BE2C (cell line): ENCODE data around the gene LIMCH1.
A peak's percentile ranks its signal among the peaks of the same experiment; 100 is the strongest.

Experiments
- DNase-seq: peaks from one replicate; pipeline ENCODE4 v3.0.0-alpha.2; 2020
- H3K27me3 ChIP-seq: fragments of 250-450 bp; sonication (Bioruptor Pico); 2 replicates; pipeline ENCODE4 v1.5.1; 2020; ENCODE audit warnings: mild to moderate bottlenecking
- H3K36me3 ChIP-seq: fragments of 250-450 bp; sonication (Bioruptor Pico); 2 replicates; pipeline ENCODE4 v1.5.1; 2020; ENCODE audit warnings: mild to moderate bottlenecking
- H3K4me1 ChIP-seq: fragments of 250-450 bp; sonication (Bioruptor Pico); 2 replicates; pipeline ENCODE4 v1.5.1; 2020
- H3K4me3 ChIP-seq: 2 replicates; pipeline ENCODE4 v1.5.1; 2011; ENCODE audit warnings: low read depth, low read length
- H3K9me3 ChIP-seq: fragments of 250-450 bp; sonication (Bioruptor Pico); 2 replicates; pipeline ENCODE4 v1.5.1; 2020
- TF ChIP-seq, protein P1 (sequence below): IDR thresholded peaks from 2 replicates; pipeline ENCODE4 v1.5.1; 2012; ENCODE audit warnings: mild to moderate bottlenecking, low read depth, low read length

Gene LIMCH1

DNA sequence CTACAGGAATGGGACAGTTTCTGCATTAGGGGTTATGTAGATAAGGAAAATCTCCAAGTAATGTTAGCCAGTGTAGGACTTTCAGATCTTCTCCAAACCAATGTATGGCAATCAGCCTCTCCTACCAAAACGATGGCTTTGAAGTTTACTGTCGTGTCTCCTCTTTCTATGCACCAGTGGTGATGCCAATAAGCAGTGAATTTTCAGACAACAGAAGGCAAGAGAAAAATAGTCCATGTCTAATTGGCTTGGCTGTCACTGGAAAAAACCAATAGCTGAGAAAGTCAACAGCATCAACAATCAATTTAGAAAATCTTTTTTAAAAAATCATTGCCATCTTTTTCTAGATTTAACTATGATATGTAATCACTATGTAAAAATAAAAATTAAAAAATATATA, 35.0 kb downstream of the LIMCH1 start:
- peaks cover 14% of the 10 kb centered on the region for H3K4me1 ChIP-seq
- TF ChIP-seq, protein P1, sequence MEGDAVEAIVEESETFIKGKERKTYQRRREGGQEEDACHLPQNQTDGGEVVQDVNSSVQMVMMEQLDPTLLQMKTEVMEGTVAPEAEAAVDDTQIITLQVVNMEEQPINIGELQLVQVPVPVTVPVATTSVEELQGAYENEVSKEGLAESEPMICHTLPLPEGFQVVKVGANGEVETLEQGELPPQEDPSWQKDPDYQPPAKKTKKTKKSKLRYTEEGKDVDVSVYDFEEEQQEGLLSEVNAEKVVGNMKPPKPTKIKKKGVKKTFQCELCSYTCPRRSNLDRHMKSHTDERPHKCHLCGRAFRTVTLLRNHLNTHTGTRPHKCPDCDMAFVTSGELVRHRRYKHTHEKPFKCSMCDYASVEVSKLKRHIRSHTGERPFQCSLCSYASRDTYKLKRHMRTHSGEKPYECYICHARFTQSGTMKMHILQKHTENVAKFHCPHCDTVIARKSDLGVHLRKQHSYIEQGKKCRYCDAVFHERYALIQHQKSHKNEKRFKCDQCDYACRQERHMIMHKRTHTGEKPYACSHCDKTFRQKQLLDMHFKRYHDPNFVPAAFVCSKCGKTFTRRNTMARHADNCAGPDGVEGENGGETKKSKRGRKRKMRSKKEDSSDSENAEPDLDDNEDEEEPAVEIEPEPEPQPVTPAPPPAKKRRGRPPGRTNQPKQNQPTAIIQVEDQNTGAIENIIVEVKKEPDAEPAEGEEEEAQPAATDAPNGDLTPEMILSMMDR = no peak
- no peaks in the 10 kb centered on the region for H3K9me3 ChIP-seq
- no peaks in the 10 kb centered on the region for H3K27me3 ChIP-seq
- H3K4me3 ChIP-seq = no peak overlapping the region
- no peaks in the 10 kb centered on the region for H3K36me3 ChIP-seq
- DNase-seq = no peak

DNA sequence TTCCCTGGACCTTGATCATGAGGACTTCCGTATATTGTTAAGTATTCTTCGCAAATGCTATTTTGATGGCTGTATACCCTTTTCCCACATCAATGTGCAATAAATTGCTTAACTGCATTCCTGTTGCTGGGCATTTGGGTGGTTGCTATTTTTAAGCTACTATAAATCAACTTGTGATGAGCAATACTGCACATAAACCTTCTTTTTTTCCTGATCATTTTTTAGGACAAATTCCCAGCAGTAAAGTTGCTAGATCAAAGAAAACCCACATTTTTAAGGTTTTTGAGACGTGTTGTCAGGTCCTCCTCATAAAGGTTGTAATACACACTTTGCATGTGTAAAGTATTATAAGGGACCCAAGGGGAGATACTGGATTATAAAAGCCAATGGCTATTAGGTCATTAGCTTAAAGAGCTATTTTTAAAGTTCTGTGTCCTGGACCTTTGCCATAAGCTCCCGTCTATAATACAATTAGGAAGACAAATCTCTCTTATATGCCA, 35.6 kb downstream of the LIMCH1 start:
- no peaks in the 10 kb centered on the region for H3K27me3 ChIP-seq
- no peaks in the 10 kb centered on the region for H3K36me3 ChIP-seq
- no peak overlapping the region for H3K4me3 ChIP-seq
- H3K9me3 ChIP-seq = no peaks in the 10 kb centered on the region
- peaks cover 14% of the 10 kb centered on the region for H3K4me1 ChIP-seq
- DNase-seq = no peak
- TF ChIP-seq, protein P1 = no peak

DNA sequence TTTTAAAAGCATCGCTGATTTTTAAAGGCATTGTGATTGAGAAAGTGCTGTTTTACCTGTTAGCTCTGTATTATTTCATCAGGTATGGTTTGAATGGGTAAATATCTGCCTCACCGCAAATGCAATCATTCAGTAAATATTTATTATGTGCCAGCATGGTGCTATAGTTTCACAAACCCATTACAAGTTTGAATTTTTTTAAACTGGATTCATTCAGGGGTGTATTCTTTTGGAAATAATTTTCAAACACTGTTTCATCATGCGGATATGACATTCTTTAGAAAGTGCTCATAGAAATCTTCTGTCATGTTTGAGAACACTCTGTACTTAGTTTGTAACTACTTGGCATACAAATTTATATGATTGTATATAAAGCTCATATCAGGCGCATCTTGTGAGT, 37.2 kb downstream of the LIMCH1 start:
- TF ChIP-seq, protein P1 = no peak
- H3K4me3 ChIP-seq = no peak overlapping the region
- peaks cover 10% of the 10 kb centered on the region for H3K4me1 ChIP-seq
- H3K9me3 ChIP-seq = no peaks in the 10 kb centered on the region; the same call in 1 of the 2 replicates
- no peaks in the 10 kb centered on the region for H3K36me3 ChIP-seq
- no peaks in the 10 kb centered on the region for H3K27me3 ChIP-seq
- DNase-seq = no peak

DNA sequence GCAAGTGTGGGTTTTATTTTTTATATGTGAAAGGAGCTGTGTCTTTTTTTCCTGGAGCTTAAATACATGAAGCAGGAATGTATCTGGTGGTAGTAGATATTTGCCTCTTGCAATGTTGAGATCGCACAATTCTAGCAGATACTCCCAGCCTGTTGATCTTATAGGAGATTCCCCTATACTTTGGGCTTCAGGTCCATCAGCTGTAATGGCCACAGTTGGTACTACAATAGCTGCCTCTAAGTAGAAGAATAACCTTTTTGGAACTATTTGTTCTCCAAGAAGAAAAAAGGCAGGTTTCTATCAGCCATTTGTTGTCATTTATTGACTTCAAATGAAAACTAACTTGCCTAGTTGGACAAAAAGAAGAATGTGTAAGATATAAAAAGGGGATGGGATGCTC, 37.7 kb downstream of the LIMCH1 start:
- Histone ChIP-seq H3K36me3 (no peaks in the 10 kb centered on the region), H3K27me3 (no peaks in the 10 kb centered on the region)
- no peak for DNase-seq

DNA sequence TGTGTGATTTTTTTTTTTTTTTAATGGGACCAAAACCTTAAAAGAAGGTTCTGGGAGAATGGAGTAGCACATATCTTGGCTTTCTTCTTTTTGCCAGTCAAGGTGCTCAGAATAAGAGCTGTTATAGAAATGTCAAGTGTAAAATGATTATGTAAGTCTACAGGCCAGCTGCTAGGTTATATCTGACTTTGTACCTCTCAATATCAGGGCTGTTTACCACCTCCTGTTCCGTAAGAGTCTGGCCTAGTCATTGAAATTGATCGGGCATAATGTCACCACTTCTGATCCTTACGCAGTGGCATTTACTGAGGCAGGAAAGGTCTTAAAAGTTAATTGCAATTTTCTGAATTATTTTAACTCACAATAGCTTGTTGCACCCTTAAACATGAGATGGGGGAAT, 41.1 kb downstream of the LIMCH1 start:
- Histone ChIP-seq H3K4me1 (no peaks in the 10 kb centered on the region), H3K4me3 (no peak overlapping the region), H3K36me3 (0 out of 2 replicates have a peak, but pooled peaks cover 3% of the 10 kb centered on the region), H3K27me3 (no peaks in the 10 kb centered on the region), H3K9me3 (no peaks in the 10 kb centered on the region; the same call in 1 of the 2 replicates)
- TF ChIP-seq, protein P1 = no peak
- DNase-seq = no peak

More for the DNA sequence above, 37.7 kb downstream of the LIMCH1 start:
- Histone ChIP-seq H3K4me1 (peaks cover 10% of the 10 kb centered on the region), H3K9me3 (no peaks in the 10 kb centered on the region; the same call in 1 of the 2 replicates), H3K4me3 (no peak overlapping the region)
- TF ChIP-seq, protein P1 = 0 out of 2 replicates have a peak, but pooled peaks have one; percentile 17

DNA sequence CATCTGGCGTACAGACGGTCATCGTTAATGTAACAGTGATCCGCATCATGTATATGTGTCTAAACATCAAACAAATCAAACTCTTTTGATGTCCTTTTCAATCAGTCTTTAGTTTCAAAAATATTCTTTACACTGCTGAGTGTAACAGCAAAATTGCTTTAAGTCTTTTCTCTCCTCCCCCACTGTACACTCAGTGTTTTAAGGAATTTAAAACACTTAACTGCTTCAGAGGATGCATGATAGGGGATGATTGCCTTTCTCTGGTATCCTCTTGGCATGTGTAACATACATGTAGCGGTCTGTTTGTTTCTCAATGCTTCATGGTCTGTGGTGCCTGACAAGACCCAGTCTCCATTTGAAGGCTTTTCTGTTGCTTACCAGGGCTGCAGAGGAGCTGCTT, 41.6 kb downstream of the LIMCH1 start:
- Histone ChIP-seq H3K4me3 (no peak overlapping the region), H3K9me3 (no peaks in the 10 kb centered on the region; the same call in 1 of the 2 replicates), H3K36me3 (0 out of 2 replicates have a peak, but pooled peaks cover 3% of the 10 kb centered on the region), H3K4me1 (no peaks in the 10 kb centered on the region), H3K27me3 (no peaks in the 10 kb centered on the region)
- TF ChIP-seq, protein P1 = no peak
- no peak for DNase-seq
